ENCODE data around the gene DDX1. TPM values are rescaled to one million over a fixed set of nuclear protein-coding genes. Genes with fewer than 3 reads are reported as not detected.

DDX1 gene
- total RNA-seq, 2 donors from 2014 or later: 70.1 to 75.6 TPM

GRCh38 chr2:15560988-15561573 lies 30.6 kb upstream of the DDX1 start, which contains the start of gene NBAS:
NBAS (minus strand) TSS chr2:15561334; CDS start chr2:15561304, 30 bp downstream.
- ATAC-seq (peak; percentile 98), DNase-seq (peak; percentile 83 to 90)
- intact Hi-C loops (cut with DNase I, micrococcal nuclease): no loop called here

- DNase-seq (peak; percentile 27 to 35), ATAC-seq (peak; percentile 72)
- intact Hi-C loops (cut with DNase I, micrococcal nuclease): no loop called here
Measured at GRCh38 chr2:15561574-15562344, 29.9 kb upstream of the DDX1 start.

- ATAC-seq: no peak
- intact Hi-C loops (cut with DNase I, micrococcal nuclease): no loop called here
- no peak for DNase-seq
Measured at GRCh38 chr2:15562354-15563031, 29.2 kb upstream of the DDX1 start.

DNA sequence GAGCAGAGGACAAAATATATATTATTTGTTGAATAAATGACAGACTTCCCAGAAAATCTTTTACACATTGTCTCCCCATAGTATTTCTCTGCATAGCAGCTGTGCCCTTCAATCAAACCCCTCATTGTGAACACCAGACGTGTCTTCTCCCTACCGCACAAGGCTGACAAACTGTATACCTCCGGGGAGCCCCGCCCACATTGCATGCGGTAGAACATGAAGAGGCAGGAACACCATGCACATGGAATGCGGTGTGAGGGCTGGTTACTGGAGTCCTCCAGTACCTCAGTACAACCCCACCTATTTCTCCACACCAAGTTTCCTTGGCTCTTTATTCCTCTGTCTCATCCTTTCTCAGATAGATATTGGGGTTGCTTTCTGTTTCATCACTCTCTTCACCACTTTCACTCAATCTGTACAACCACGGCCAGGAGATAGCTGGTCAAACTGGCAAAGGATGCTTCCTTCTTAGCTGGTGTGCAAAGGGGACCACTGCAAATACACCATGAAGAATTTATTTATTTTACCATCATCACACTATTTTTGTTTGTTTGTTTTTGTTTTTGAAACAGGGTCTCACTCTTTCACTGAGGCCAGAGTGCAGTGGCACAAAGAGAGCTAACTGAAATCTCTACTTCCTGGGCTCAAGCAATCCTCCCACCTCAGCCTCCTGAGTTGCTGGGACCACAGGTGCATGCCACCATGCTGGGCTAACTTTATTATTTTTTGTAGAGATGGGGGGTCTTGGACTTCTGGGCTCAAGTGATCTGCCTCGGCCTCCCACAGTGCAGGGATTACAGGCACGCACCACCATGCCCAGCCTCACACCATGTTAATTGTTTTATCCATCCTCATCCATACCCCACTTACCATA lies 28.2 kb upstream of the DDX1 start:
- DNase-seq (peak in 1 of 2 donors; percentile 9), ATAC-seq (no peak)
- intact Hi-C loops (cut with DNase I, micrococcal nuclease): no loop called here

DNA sequence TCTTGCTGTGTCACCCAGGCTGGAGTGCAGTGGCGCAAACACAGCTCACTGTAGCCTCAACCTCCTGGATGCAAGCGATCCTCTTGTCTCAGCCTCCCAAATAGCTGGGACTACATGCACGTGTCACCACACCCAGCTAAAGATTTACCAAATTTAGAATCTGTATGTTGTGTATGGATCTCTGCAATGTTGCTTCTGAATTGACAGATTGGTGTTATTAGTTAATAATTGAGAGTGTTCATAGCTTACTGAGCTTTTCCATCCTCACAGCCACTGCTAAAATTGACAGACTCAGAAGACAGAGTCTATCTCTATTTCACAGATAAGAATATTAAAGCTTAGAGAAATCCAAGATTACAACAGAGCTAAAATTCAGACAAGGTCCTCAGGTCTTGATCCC lies 26.3 kb upstream of the DDX1 start:
- DNase-seq (no peak), ATAC-seq (no peak)
- intact Hi-C loops (cut with DNase I, micrococcal nuclease): no loop called here

GRCh38 chr2:15565994-15566671 lies 25.5 kb upstream of the DDX1 start:
- no peak for ATAC-seq
- intact Hi-C loops (cut with DNase I, micrococcal nuclease): no loop called here

DNA sequence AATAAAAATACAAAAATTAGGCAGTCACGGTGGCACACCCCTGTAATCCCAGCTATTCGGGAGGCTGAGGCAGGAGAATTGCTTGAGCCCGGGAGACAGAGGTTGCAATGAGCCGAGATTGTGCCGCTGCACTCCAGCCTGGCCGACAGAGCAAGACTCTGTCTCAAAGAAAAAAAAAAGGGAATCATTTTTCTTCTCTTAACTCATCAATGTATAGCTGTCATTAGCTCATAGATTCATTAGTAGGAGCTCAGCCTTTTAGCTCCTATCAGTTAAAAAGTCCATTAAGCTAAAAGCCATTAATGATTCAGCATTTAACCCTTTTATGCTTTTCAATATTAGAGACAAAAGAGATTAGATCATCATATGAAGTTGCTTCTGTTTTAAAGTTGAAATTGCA lies 24.8 kb upstream of the DDX1 start:
- intact Hi-C loops (cut with DNase I, micrococcal nuclease): no loop called here
- DNase-seq: no peak

More at GRCh38 chr2:15565994-15566671, 25.5 kb upstream of the DDX1 start:
- DNase-seq: no peak

DNA sequence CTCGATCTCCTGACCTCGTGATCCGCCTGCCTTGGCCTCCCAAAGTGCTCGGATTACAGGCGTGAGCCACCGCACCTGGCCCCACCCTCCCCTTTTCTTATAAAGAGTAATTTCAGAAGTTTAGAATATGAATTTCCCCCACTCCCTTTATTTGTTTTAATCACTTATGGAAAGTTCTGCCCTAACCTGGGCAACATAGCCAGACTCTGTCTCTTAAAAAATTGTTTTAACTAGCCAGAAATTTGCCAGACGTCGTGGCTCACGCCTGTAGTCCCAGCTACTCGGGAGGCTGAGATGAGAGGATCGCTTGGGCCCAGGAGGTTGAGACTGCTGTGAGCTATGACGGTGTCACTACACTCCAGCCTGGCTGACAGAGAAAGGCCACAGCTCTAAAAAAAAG lies 22.8 kb upstream of the DDX1 start:
- ATAC-seq: no peak
- intact Hi-C loops (cut with DNase I, micrococcal nuclease): no loop called here
- DNase-seq: no peak

More for the DNA sequence above, 24.8 kb upstream of the DDX1 start:
- ATAC-seq: no peak

GRCh38 chr2:15570104-15570503 lies 21.6 kb upstream of the DDX1 start:
- intact Hi-C loops (cut with DNase I, micrococcal nuclease): no loop called here
- ATAC-seq (no peak), DNase-seq (no peak)

- ATAC-seq (no peak), DNase-seq (no peak)
- intact Hi-C loops (cut with DNase I, micrococcal nuclease): no loop called here
Measured at GRCh38 chr2:15571729-15572128, 19.9 kb upstream of the DDX1 start.

GRCh38 chr2:15577071-15577735 lies 14.5 kb upstream of the DDX1 start:
- ATAC-seq (peak; percentile 93), DNase-seq (peak; percentile 82 to 96)
- intact Hi-C loops (cut with DNase I, micrococcal nuclease): no loop called here

- DNase-seq: no peak
- ATAC-seq: no peak
- intact Hi-C loops (cut with DNase I, micrococcal nuclease): no loop called here
Measured at GRCh38 chr2:15579641-15580040, 12.0 kb upstream of the DDX1 start.

DNA sequence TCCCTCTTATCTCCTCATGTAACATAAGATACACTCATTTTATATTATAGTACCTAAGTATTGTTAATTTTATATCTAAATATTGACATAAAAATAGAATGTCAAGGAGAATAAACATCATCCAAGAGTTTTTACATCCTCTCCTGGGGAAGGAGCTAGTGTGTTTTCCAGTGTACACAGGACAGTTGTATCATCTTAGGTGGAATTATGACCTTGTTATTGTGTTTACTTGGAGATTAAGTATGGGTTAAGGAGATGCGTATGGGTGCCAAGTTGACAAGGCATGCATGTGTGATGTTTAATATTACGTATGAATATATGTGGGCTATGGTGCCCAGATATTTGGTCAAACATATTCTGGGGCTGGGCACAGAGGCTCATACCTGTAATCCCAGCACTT lies 11.2 kb upstream of the DDX1 start:
- ATAC-seq (no peak), DNase-seq (no peak)
- intact Hi-C loops (cut with DNase I, micrococcal nuclease): no loop called here

DNA sequence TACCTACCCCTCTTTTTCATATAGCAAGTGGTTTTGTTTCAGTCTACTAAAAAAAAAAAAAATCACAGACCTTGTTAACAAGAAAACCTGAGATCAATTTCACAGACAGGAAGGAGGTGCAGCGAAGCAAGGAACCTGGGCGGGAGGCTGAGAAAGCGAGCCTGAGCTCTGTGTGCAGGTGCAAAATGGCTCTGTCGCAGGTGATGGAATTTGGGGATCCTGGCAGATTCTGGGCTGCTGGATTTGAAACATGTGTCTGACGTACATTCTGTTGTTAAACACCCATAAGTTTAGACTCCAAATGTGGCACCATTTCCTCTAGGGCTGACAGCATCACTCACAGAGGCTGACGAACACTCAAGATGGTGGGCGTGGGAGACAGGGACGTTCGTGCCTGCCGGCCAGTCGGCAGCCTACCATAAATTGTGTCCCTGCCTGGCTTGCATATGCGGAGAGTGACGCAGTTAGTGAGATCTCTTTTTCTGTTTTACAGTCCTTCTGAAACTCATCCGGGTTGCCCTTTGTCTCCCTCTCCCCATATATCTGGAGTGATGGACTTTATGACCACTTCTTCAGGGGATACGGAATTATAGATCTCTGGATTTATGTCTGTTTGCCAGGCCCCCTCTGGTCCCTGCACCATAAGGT lies 8.8 kb upstream of the DDX1 start:
- intact Hi-C loops (cut with DNase I, micrococcal nuclease): no loop called here
- ATAC-seq (no peak), DNase-seq (no peak)

DNA sequence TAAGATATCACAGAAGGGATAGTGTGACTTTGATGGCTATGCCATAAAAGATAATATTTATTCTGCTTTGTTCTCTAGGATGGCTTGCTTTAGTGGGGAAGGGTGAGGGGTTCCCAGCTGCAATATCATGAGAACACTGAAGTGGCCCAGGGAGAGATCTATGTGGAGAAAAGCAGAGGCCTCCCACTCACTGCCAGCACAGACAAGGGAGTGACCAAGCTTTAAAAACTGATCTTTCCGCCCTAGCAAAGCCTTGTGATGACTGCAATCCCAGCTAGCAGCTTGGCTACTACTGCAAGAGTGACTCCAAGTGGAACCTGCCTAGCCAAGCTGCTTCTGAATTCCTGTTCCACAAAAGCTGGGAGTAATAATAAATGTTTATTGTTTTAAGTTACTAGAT lies 7.8 kb upstream of the DDX1 start:
- DNase-seq (no peak), ATAC-seq (no peak)
- intact Hi-C loops (cut with DNase I, micrococcal nuclease): no loop called here

- DNase-seq (no peak), ATAC-seq (no peak)
- intact Hi-C loops (cut with DNase I, micrococcal nuclease): no loop called here
Measured at GRCh38 chr2:15584316-15584715, 7.4 kb upstream of the DDX1 start.

- intact Hi-C loops (cut with DNase I, micrococcal nuclease): no loop called here
- DNase-seq: no peak
- no peak for ATAC-seq
Measured at GRCh38 chr2:15584767-15585469, 6.8 kb upstream of the DDX1 start.
